Astrocyte of the spinal cord (primary cell): ENCODE measurements around the gene WNT5B.

Experiments
- DNase-seq: peaks from one replicate; pipeline ENCODE4 v3.0.0; 2011; ENCODE audit warnings: low read depth, low spot score
- H3K4me3 ChIP-seq: 2 replicates; pipeline ENCODE4 v1.5.1; 2011; ENCODE audit warnings: low read depth, mild to moderate bottlenecking, low read length, moderate library complexity
- in situ Hi-C: cut with HindIII; loops from 2 replicates; pipeline ENCODE4 v1.10.0; 2017; ENCODE audit warnings: low sequenced_read_pairs
- TF ChIP-seq, protein P1 (sequence below): IDR thresholded peaks from 2 replicates; pipeline ENCODE4 v1.5.1; 2012; ENCODE audit warnings: low read depth, mild to moderate bottlenecking, low read length, inconsistent platforms

Gene WNT5B

DNA sequence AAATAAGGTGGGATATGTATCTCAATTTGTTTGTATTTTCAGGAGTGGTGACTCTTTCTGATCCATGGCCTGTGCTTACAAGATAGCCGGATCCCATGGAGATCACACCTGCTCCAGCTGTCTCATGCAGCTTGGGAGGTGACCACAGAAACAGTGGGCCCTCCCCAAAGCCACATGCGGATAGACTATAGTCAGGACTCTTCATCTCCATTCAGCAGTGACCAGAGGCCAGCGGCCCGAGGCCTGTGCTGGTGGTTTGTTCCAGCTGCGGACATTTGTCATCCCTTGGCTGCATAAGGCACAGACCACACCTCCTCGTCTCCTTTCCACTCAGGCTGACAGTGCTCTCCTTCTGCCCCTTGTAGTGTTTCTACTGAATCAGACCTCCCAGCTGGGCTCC, 14.7 kb upstream of the WNT5B start:
- H3K4me3 ChIP-seq: no peak overlapping the region
- no peak for DNase-seq
- in situ Hi-C loops: no loop called here
- TF ChIP-seq, protein P1, sequence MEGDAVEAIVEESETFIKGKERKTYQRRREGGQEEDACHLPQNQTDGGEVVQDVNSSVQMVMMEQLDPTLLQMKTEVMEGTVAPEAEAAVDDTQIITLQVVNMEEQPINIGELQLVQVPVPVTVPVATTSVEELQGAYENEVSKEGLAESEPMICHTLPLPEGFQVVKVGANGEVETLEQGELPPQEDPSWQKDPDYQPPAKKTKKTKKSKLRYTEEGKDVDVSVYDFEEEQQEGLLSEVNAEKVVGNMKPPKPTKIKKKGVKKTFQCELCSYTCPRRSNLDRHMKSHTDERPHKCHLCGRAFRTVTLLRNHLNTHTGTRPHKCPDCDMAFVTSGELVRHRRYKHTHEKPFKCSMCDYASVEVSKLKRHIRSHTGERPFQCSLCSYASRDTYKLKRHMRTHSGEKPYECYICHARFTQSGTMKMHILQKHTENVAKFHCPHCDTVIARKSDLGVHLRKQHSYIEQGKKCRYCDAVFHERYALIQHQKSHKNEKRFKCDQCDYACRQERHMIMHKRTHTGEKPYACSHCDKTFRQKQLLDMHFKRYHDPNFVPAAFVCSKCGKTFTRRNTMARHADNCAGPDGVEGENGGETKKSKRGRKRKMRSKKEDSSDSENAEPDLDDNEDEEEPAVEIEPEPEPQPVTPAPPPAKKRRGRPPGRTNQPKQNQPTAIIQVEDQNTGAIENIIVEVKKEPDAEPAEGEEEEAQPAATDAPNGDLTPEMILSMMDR: no peak

DNA sequence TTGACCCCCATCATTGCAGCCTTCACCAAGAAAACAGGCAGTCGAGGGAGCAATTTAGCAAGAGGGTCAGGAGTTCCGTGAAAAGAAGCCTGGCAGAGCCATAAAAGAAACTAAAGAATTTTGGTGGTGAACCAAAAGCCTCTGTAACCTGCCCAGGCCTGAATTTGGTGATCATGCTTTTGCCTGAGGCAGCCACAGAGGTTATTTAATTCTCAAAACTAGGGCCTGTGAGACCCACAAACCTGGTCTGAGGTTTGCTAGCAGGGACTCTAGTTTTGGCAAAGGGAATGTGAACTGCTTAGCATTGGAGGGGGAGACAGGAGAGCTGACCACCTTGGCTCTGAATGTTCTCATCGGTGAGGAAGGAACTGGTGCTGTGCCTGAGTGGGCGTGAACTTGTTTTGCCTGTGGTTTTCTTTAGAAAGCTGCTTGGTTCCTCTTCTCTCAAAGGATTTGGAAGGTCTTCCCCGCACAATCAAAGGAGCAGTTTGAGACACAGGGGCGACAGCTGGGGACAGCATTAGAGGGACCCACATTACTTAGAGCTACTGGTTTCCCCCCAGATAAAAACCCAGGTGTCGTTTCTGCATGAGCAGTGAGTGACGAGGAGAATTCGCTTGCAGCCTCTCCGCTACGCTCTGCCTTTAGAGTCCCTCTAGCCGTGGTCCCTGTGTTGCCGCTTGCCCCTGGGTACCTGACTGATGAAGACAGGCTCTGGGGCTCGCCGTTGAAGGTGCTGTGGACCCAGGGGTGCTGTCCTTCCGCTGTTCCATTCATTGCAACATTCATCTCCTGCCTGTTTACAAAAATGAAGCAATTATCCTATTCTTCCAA, 12.6 kb upstream of the WNT5B start:
- no peak overlapping the region for H3K4me3 ChIP-seq
- TF ChIP-seq, protein P1: no peak
- in situ Hi-C loops: no loop called here
- DNase-seq: no peak

DNA sequence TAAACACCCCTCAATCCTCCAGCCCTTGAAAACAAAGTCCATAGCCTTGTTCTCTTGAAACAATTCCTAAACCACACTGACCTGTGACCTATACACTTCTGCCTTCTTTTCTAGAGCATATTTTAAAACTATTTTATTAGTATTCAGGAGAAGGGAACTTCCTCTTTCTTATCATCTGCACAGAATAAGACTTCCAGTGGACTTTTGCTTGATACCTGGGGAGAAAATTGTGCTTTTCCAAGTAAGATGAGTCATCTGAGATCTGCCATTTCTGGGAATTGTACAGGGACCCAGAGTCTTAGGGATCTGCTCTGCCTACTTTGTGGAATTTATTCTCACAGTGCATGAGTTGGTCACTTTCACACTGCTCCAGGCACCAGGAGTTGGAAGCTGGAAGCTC, 10.5 kb upstream of the WNT5B start:
- TF ChIP-seq, protein P1: no peak
- H3K4me3 ChIP-seq: no peak overlapping the region

DNA sequence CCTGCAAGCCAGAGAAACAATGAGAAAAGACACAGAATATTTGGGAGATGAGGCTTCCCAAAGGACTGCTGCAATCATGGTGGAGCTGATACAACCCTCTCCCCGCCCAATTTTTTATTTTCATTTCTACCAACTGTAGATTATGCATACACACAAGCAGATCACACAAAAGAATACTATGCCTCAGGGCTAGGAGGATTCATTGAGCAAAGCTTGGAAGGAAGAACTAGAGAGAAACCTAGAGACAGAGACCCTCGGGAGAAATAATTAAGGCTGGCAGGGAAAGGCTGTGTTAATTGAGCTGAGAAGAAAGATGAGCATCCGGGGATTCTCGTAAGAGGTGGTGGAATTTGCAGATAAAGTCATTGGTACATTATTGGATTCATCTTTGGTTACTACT, 9.9 kb upstream of the WNT5B start:
- no peak overlapping the region for H3K4me3 ChIP-seq
- TF ChIP-seq, protein P1: no peak
- in situ Hi-C loops: no loop called here
- DNase-seq: no peak

More for the DNA sequence above, 10.5 kb upstream of the WNT5B start:
- in situ Hi-C loops: no loop called here
- DNase-seq: peak; percentile 32

DNA sequence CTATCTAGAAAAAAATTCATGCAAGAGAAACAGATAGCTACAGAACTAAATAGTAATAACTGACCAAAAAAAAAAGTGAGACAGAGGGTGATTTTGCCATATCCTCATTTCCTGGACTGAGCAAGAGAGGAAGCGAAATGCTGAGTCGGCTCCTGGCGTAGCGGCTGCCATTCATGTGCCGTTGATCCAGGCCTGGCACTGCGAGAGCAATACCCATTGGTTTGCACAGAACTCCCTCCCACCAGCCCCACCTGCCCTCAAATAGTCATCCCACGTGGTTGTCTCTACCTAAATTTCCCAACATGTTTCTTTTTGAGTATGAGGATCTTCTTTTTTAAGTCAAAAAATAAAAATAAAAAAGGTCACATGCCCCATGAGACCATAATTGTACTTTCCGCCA, 9.4 kb upstream of the WNT5B start:
- in situ Hi-C loops: no loop called here
- H3K4me3 ChIP-seq: no peak overlapping the region
- TF ChIP-seq, protein P1: no peak
- no peak for DNase-seq

DNA sequence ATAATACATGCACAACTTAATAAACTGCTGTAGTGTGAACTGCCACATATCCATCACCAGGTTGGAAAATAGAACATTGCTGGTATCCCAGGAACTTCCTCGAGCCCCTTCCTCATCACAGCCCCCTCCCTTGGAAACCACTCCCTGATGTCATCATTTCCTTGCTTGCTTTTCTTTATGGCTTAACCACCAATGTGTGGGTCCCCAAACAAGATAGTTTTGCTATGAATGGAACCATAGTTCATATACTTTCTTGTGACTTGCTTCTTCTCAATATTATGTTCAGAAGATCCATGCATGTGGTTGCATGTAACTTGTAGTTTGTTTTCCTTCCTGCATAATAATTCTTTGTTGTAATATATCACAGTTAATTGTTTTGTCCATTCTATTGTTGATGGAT, 8.9 kb upstream of the WNT5B start:
- TF ChIP-seq, protein P1: no peak
- DNase-seq: no peak
- H3K4me3 ChIP-seq: no peak overlapping the region
- in situ Hi-C loops: no loop called here

DNA sequence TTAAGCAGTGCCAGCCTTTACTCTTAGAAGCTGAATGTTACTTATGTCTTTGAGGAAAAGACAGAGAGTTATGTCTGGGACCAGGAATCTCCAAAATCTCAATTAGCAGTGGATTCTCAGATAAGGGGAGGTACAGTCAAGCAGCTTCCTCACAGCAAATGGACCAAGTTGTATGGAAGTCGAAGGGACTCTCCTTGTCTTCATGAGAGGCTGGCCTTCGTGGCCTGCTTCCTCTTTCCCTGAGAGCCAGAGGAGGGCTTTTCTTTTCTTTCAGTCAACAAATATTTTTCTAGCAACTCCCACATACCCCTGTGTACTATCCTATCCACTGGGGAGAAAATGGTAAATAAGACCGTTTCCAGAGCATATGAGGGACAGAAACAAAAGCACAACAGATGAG, 6.6 kb upstream of the WNT5B start:
- no peak for DNase-seq
- TF ChIP-seq, protein P1: no peak
- in situ Hi-C loops: no loop called here
- H3K4me3 ChIP-seq: no peak overlapping the region
